ENCODE results near the gene CLASP1.

GRCh38 chr2:121575800-121576199 lies 73.5 kb downstream of the CLASP1 start:
- TF ChIP-seq CREB5 (CRISPR knock-in tag; IDR thresholded peaks at IDR 0.05; ENCODE audit: low read depth) (no peak), PATZ1 (CRISPR knock-in tag; IDR thresholded peaks at IDR 0.05; ENCODE audit: borderline replicate concordance) (no peak), ISL1 (CRISPR knock-in tag; IDR thresholded peaks at IDR 0.05) (no peak), ARNTL (CRISPR knock-in tag; IDR thresholded peaks at IDR 0.05; ENCODE audit: borderline replicate concordance, low read depth) (no peak), ZFP3 (CRISPR knock-in tag; IDR thresholded peaks at IDR 0.05) (no peak), PPARA (CRISPR knock-in tag; IDR thresholded peaks at IDR 0.05; ENCODE audit: borderline replicate concordance) (no peak), RARB (CRISPR knock-in tag; IDR thresholded peaks at IDR 0.05) (no peak), ESRRG (CRISPR knock-in tag; IDR thresholded peaks at IDR 0.05) (no peak), ZFP30 (CRISPR knock-in tag; IDR thresholded peaks at IDR 0.05) (no peak), ZNF565 (CRISPR knock-in tag; conservative IDR thresholded peaks at IDR 0.05; ENCODE audit: low read depth) (no peak), TCF4 (CRISPR knock-in tag; IDR thresholded peaks at IDR 0.05; ENCODE audit: borderline replicate concordance) (no peak)
- TF ChIP-seq, protein P1, sequence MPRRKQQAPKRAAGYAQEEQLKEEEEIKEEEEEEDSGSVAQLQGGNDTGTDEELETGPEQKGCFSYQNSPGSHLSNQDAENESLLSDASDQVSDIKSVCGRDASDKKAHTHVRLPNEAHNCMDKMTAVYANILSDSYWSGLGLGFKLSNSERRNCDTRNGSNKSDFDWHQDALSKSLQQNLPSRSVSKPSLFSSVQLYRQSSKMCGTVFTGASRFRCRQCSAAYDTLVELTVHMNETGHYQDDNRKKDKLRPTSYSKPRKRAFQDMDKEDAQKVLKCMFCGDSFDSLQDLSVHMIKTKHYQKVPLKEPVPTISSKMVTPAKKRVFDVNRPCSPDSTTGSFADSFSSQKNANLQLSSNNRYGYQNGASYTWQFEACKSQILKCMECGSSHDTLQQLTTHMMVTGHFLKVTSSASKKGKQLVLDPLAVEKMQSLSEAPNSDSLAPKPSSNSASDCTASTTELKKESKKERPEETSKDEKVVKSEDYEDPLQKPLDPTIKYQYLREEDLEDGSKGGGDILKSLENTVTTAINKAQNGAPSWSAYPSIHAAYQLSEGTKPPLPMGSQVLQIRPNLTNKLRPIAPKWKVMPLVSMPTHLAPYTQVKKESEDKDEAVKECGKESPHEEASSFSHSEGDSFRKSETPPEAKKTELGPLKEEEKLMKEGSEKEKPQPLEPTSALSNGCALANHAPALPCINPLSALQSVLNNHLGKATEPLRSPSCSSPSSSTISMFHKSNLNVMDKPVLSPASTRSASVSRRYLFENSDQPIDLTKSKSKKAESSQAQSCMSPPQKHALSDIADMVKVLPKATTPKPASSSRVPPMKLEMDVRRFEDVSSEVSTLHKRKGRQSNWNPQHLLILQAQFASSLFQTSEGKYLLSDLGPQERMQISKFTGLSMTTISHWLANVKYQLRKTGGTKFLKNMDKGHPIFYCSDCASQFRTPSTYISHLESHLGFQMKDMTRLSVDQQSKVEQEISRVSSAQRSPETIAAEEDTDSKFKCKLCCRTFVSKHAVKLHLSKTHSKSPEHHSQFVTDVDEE (CRISPR knock-in tag; IDR thresholded peaks at IDR 0.05) = no peak
- TF ChIP-seq, protein P2, sequence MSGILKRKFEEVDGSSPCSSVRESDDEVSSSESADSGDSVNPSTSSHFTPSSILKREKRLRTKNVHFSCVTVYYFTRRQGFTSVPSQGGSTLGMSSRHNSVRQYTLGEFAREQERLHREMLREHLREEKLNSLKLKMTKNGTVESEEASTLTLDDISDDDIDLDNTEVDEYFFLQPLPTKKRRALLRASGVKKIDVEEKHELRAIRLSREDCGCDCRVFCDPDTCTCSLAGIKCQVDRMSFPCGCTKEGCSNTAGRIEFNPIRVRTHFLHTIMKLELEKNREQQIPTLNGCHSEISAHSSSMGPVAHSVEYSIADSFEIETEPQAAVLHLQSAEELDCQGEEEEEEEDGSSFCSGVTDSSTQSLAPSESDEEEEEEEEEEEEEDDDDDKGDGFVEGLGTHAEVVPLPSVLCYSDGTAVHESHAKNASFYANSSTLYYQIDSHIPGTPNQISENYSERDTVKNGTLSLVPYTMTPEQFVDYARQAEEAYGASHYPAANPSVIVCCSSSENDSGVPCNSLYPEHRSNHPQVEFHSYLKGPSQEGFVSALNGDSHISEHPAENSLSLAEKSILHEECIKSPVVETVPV (CRISPR knock-in tag; IDR thresholded peaks at IDR 0.05) = no peak

All from SK-N-SH treated with all-trans-retinoic acid at 6 μM for 48 hours (cell line).